GM12873 (cell line): ENCODE results near the gene NDUFA6.

Source experiments
- CTCF ChIP-seq: IDR thresholded peaks from 2 replicates; pipeline ENCODE4 v1.5.1; 2012; ENCODE audit warnings: low read depth, mild to moderate bottlenecking, moderate library complexity, low read length, control low read depth; ENCODE audit not compliant: insufficient read depth; ENCODE audit errors: missing control alignments

Gene NDUFA6

GRCh38 chr22:42090596-42091454, at the start of gene NDUFA6:
TSS of gene NDUFA6 (minus strand) at chr22:42090772. CDS start at chr22:42090744, 28 bp downstream.
- TF ChIP-seq CTCF: peak; percentile 99

DNA sequence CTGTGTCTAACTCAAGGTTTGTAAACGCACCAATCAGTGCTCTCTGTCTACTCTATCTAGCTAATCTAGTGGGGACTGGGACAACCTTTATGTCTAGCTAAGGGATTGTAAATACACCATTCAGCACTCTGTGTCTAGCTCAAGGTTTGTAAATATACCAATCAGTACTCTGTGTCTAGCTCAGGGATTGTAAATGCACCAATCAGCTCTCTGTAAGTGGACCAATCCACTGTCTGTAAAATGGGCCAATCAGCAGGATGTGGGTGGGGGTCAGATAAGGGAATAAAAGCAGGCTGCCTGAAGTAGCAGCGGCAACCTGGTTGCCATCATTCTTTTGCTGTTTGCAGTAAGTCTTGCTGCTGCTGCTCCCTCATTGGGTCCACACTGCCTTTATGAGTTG, 48.4 kb upstream of the NDUFA6 start:
- no peak for TF ChIP-seq CTCF

DNA sequence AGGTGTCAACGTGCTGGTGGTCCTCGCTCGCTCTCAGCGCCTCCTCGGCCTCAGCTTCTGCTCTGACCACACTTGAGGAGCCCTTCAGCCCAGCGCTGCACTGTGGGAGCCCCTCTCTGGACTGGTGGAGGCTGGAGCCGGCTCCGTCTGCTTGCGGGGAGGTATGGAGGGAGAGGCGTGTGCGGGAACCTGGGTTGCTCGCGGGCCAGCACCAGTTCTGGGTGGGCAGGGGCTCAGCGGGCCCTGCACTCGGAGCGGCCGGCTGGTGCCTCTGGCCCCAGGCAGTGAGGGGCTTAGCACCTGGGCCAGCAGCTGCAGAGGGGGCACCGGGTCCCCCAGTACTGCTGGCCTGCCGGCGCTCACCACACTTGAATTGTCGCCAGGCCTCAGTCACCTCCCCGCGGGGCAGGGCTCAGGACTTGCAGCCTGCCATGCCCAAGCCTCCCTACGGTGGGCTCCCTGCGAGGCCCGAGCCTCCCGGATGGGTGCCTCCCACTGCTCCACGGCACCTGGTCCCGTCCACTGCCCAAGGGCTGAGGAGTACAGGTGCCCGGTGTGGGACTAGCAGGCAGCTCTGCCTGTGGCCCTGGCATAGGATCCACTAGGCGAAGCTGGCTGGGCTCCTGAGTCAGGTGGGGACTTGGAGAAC, 47.7 kb upstream of the NDUFA6 start:
- TF ChIP-seq CTCF: no peak

DNA sequence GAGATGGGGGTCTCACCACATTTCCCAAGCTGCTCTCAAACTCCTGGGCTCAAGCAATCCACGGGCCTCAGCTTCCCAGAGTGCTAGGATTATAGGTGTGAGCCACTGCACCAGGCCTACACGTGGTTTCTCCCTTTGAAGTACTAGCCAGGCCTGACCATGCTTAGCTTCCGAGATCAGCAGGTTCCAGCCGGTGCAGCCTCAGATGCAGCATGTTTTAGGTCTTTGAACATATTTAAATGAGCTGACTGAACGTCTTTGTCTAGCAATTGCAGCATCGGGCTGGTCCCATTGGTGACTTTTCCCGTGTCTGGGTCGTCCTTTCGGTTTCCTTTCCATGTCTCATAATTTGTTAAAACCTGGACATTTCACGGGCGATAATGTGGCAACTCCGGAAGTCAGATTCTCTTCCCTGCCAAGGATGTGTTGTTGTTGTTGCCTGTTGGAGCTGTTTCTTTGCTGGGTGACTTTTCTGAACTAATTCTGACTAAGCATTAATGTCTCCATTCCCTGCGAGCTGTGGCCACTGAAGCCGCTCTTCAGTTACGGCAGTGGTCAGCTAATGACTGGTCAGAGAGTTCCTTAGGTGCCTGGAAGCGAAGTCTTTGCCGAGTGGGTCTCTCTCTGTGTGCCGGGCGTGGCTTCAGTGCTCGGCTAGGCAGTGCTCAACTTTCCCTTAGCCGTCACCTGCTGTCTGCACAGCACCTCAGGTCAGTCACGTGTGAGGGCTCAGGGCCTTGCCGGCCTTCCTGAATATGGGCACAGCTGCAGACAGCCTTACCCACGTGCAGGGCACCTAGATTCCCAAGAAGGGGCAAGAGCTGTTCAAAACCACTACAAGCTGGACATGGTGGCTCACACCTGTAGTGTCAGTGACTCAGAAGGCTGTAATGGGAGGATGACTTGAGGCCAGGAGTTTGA, 43.8 kb upstream of the NDUFA6 start:
- TF ChIP-seq CTCF: no peak

DNA sequence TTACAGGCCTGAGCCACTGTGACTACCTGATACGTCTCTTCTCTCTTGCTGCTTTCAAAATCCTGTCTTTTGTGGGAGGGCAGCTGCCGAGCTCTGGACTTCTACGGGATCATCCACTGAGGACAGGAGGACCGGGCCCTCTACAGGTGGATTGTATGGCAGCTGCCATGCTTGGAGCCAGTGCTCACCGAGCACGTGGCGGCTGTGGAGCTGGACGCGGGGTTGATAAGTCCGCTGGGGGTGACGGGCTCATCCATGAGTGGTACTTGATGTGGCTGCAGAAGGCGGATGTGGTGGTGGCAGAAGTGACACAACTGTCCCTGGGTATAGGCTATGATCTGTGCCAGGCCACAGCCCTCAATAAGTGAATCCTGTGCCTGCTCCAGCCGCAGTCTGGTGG, 41.9 kb upstream of the NDUFA6 start:
- no peak for TF ChIP-seq CTCF

GRCh38 chr22:42131562-42131961, 41.0 kb upstream of the NDUFA6 start:
- no peak for TF ChIP-seq CTCF
